SK-N-DZ (cell line): Measurements from ENCODE around the gene SUN2.

Experiments
- DNase-seq: peaks from one replicate; pipeline ENCODE4 v3.0.0-alpha.2; 2015; ENCODE audit warnings: low spot score

Gene SUN2

GRCh38 chr22:38777087-38777671 lies 21.4 kb upstream of the SUN2 start:
- DNase-seq: no peak

- DNase-seq: no peak
Observed at GRCh38 chr22:38776086-38776485, 20.3 kb upstream of the SUN2 start.

GRCh38 chr22:38775656-38776055 lies 19.9 kb upstream of the SUN2 start:
- DNase-seq: no peak

GRCh38 chr22:38774496-38775166 lies 18.8 kb upstream of the SUN2 start:
- DNase-seq: no peak

- no peak for DNase-seq
Observed at GRCh38 chr22:38773363-38773946, 17.7 kb upstream of the SUN2 start.

GRCh38 chr22:38772623-38772873 lies 16.8 kb upstream of the SUN2 start:
- no peak for DNase-seq

GRCh38 chr22:38770257-38770949 lies 14.6 kb upstream of the SUN2 start:
- DNase-seq: no peak

- no peak for DNase-seq
Observed at GRCh38 chr22:38768036-38768435, 12.2 kb upstream of the SUN2 start.

- no peak for DNase-seq
Observed at GRCh38 chr22:38767313-38767712, 11.5 kb upstream of the SUN2 start.

GRCh38 chr22:38766076-38766777 lies 10.4 kb upstream of the SUN2 start:
- peak; percentile 81 for DNase-seq

GRCh38 chr22:38762551-38762983 lies 6.8 kb upstream of the SUN2 start:
- DNase-seq: peak; percentile 64

- no peak for DNase-seq
Observed at GRCh38 chr22:38761202-38762162, 5.7 kb upstream of the SUN2 start.

GRCh38 chr22:38760477-38761201 lies 4.8 kb upstream of the SUN2 start:
- peak; percentile 68 for DNase-seq

- no peak for DNase-seq
Observed at GRCh38 chr22:38759005-38759404, 3.2 kb upstream of the SUN2 start.

GRCh38 chr22:38758276-38758945 lies 2.6 kb upstream of the SUN2 start:
- peak; percentile 45 for DNase-seq

- no peak for DNase-seq
Observed at GRCh38 chr22:38757464-38757757, 1.6 kb upstream of the SUN2 start.

- no peak for DNase-seq
Observed at GRCh38 chr22:38756711-38757463, 1.1 kb upstream of the SUN2 start.

- no peak for DNase-seq
Observed at GRCh38 chr22:38755155-38755910, 465 bp downstream of the SUN2 start.

GRCh38 chr22:38754751-38755154 lies 1.0 kb downstream of the SUN2 start:
- DNase-seq: no peak
